Breast epithelium (tissue), 3 donors: Measurements from ENCODE around the gene SMIM41.

ENCODE experiments used
- POLR2AphosphoS5 ChIP-seq, 3 donors: sonication (generic); formaldehyde crosslinking; IDR thresholded peaks; one replicate each; pipeline ENCODE4 v1.6.1; 2017; ENCODE audit warnings: antibody characterized with exemption in 3 of 3
- TF ChIP-seq, protein P1 (sequence below), 3 donors: fragments of 450-650 bp; IDR thresholded peaks; one replicate each; pipeline ENCODE4 v1.5.1; 2016 to 2017; ENCODE audit warnings: antibody characterized with exemption in 3 of 3, mild to moderate bottlenecking in 3 of 3, moderate library complexity in 3 of 3

DNA sequence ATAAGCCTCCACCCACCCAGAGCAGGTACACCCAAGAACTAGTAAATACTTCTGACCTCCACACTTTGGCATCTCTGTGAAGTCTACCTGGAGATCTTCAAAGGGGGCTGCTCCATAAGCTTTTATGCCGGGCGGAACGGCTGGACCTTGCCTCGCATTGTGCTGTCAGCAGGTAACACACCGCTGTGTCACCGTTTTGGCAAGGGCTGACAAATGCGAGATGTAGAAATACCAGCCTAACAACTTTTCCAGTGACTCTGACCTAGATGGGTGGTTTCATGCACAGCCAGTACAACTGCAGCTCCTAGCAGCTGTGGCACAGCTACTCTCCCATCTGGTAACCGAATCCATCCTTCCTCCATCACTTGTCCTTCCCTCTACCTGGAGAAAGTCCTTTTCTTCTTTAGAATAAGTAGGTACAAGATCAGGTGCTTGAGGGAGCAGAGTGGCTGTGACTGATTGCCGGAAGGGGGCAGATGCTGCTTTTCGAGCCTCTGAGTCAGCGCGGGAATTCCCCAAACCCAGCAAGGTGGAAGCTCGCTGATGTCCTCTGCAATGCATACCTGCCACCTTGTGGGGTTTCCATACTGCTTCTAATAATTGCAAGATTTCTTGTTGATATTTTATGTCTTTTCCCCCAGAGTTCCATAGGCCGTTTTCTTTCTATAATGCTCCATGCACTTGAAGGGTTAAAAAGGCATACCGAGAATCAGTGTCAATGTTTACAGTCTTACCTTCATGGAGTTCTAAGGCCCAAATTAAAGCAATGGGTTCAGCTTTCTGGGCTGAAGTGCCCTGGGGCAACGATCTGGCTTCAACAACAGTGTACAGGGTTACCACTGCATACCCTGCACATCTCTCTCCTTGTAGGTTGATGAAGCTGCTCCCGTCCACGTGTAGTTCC lies 37.0 kb downstream of the SMIM41 start:
- TF ChIP-seq, protein P1, sequence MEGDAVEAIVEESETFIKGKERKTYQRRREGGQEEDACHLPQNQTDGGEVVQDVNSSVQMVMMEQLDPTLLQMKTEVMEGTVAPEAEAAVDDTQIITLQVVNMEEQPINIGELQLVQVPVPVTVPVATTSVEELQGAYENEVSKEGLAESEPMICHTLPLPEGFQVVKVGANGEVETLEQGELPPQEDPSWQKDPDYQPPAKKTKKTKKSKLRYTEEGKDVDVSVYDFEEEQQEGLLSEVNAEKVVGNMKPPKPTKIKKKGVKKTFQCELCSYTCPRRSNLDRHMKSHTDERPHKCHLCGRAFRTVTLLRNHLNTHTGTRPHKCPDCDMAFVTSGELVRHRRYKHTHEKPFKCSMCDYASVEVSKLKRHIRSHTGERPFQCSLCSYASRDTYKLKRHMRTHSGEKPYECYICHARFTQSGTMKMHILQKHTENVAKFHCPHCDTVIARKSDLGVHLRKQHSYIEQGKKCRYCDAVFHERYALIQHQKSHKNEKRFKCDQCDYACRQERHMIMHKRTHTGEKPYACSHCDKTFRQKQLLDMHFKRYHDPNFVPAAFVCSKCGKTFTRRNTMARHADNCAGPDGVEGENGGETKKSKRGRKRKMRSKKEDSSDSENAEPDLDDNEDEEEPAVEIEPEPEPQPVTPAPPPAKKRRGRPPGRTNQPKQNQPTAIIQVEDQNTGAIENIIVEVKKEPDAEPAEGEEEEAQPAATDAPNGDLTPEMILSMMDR (IDR thresholded peaks at IDR 0.05), result peak in 2 of 3 donors; percentile 40 to 47
- peak in 1 of 3 donors; percentile 66 for TF ChIP-seq POLR2AphosphoS5 (IDR thresholded peaks at IDR 0.05)
